ENCODE data around the gene ST6GALNAC6. TPM values are rescaled to one million over a fixed set of nuclear protein-coding genes. Genes with fewer than 3 reads are reported as not detected.
A peak's percentile ranks its signal among the peaks of the same experiment; 100 is the strongest.

Gene ST6GALNAC6
- total RNA-seq, 1 donor from 2014 or later: 26.1 TPM

DNA sequence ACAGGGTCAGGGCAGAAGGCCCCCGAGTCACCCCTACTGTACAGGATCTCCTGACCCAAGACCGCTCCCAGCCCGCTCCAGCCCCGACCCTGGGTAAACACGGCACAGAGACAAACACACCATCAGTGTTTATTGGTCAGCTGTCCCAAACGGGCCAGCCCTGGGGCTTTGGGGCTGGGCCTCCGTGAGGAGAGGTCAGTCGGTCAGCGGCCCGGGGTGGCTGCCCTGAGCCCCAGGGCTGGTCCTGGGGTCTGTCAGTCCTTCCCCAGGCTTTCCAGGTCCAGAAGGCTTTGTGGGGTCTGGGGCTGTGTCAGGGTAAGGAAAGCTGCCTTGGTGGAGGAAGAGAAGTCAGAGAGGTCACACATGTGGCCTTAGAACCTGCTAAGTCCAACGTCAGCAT is 35.6 kb upstream of the ST6GALNAC6 start:
- H3K4me3 Mint-ChIP-seq (ENCODE audit: unreplicated experiment): no peak overlapping the region
- peaks cover 10% of the 10 kb centered on the region for H3K9me3 Mint-ChIP-seq (ENCODE audit: unreplicated experiment)
- peaks cover 17% of the 10 kb centered on the region for H3K4me1 Mint-ChIP-seq (ENCODE audit: low read depth, unreplicated experiment)
- TF ChIP-seq, protein P1, sequence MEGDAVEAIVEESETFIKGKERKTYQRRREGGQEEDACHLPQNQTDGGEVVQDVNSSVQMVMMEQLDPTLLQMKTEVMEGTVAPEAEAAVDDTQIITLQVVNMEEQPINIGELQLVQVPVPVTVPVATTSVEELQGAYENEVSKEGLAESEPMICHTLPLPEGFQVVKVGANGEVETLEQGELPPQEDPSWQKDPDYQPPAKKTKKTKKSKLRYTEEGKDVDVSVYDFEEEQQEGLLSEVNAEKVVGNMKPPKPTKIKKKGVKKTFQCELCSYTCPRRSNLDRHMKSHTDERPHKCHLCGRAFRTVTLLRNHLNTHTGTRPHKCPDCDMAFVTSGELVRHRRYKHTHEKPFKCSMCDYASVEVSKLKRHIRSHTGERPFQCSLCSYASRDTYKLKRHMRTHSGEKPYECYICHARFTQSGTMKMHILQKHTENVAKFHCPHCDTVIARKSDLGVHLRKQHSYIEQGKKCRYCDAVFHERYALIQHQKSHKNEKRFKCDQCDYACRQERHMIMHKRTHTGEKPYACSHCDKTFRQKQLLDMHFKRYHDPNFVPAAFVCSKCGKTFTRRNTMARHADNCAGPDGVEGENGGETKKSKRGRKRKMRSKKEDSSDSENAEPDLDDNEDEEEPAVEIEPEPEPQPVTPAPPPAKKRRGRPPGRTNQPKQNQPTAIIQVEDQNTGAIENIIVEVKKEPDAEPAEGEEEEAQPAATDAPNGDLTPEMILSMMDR (IDR thresholded peaks at IDR 0.05; ENCODE audit: partially characterized antibody, unreplicated experiment): no peak
- no peak overlapping the region for H3K27ac Mint-ChIP-seq (ENCODE audit: unreplicated experiment)
- H3K36me3 Mint-ChIP-seq (ENCODE audit: unreplicated experiment): no peaks in the 10 kb centered on the region
- no peak for DNase-seq
- H3K27me3 Mint-ChIP-seq (ENCODE audit: unreplicated experiment): peaks cover 20% of the 10 kb centered on the region

DNA sequence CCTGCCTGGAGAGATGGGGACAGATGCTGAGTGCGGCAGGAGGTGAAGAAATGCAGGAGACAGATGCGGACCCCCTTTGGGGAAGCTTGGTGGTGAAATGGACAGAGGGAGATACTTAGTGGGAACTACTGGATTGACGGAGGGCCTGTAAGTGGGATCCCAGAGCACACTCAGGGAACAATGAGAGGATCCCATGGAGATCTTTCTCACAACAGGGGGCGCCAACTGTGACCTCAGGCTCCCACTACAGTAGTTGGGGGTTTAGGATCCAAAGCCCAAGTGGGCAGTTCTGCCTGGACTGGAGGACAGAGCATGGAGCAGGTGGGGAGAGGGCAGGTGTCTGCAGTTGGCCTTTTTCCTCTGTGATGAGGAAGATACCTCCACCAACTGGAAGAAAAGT is 34.8 kb upstream of the ST6GALNAC6 start:
- Mint-ChIP-seq H3K9me3 (ENCODE audit: unreplicated experiment) (peaks cover 10% of the 10 kb centered on the region), H3K4me1 (ENCODE audit: low read depth, unreplicated experiment) (peaks cover 17% of the 10 kb centered on the region), H3K27ac (ENCODE audit: unreplicated experiment) (peak overlapping the region; percentile 48), H3K27me3 (ENCODE audit: unreplicated experiment) (peaks cover 22% of the 10 kb centered on the region), H3K36me3 (ENCODE audit: unreplicated experiment) (no peaks in the 10 kb centered on the region), H3K4me3 (ENCODE audit: unreplicated experiment) (no peak overlapping the region)
- DNase-seq: no peak
- TF ChIP-seq, protein P1 (IDR thresholded peaks at IDR 0.05; ENCODE audit: partially characterized antibody, unreplicated experiment): no peak

DNA sequence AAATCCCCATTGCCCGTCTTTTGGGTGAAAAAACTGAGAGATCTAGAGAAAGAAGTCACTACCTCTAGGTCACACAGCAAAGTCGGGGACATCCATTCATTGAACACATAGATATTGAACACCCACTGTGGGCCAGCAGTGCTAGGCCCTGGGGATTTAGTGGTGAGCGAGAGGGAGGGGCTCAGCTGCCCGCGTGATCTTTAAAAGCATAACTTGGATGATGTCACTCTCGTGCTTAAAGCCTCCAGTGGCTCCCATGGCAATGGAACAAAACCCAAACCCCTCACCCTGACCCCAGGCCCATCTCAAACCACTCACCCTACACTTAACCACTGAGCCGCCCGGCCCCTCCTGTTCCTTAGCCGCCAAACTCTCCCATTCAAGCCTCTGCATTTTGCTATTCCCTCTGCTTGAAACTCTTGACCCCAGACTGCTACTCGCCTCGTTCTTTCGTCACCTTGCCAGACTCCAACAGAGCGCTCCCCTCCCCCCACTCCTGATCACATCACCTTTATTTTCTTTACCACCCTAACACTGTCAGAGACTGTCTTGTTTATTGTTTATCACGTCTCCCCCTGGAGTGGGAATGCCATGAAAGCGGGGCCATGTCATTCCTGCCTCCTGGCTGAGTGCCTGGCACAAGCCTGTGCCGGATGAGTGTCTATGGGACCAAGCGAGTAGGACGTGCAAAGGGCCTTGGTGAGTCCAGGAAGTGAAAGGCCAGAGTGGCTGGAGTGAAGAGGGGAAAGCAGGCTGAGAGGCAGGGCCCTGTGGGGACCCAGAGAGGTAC is 31.9 kb upstream of the ST6GALNAC6 start:
- peaks cover 20% of the 10 kb centered on the region for H3K27me3 Mint-ChIP-seq (ENCODE audit: unreplicated experiment)
- H3K27ac Mint-ChIP-seq (ENCODE audit: unreplicated experiment): peak overlapping the region; percentile 92
- peak overlapping the region; percentile 90 for H3K4me3 Mint-ChIP-seq (ENCODE audit: unreplicated experiment)
- TF ChIP-seq, protein P1 (IDR thresholded peaks at IDR 0.05; ENCODE audit: partially characterized antibody, unreplicated experiment): no peak
- peaks cover 14% of the 10 kb centered on the region for H3K4me1 Mint-ChIP-seq (ENCODE audit: low read depth, unreplicated experiment)
- no peaks in the 10 kb centered on the region for H3K36me3 Mint-ChIP-seq (ENCODE audit: unreplicated experiment)
- peaks cover 8% of the 10 kb centered on the region for H3K9me3 Mint-ChIP-seq (ENCODE audit: unreplicated experiment)
- peak; percentile 65 for DNase-seq

DNA sequence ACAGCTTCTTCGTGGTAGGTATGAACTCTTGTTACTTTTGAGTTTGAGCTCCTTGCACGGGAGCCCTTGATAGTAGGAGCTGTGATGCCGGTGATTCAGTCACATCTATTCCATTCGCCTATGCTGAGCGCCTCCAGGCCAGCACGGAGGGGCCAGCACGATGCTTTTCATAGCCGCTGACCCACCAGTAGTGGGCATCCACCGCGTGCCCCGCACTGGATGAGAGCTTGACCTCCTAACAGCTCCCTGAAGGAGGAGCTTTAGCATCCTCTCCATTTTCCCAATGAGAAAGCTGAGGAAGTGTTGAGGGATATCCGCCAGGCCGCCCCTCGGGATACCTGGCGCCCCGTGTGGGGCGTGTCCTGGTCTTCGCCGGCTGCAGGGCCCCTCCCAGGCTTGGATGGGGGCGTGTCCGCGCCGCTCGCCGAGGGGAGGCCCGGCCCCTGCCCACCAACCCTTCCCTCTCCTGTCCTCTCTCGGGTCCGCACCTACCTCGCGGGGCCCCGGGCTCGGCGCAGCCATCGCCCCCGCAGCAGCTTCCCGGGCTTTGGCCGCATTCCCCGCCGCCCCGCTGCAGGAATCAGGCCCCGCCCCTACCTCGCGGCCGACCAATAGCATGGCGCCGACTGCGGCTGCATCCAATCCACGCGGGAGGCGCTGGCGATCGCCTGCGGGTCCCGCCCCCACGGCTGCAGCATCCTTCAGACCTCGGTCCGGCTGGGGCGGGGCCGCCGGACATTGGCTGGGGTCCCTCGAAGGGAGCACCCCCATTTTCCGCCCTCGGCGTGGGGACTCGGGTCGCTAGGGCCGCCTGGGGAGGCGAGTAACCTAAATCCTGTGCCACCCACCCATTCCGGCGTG is 31.1 kb upstream of the ST6GALNAC6 start, which contains the start of gene PIP5KL1:
TSS of gene PIP5KL1 (minus strand) at position 547 of the 861 bp plus-strand sequence. CDS start at position 522, 25 bp downstream.
- H3K36me3 Mint-ChIP-seq (ENCODE audit: unreplicated experiment): no peaks in the 10 kb centered on the region
- H3K27ac Mint-ChIP-seq (ENCODE audit: unreplicated experiment): peak within 1 kb of the TSS; percentile 92
- DNase-seq: peak; percentile 94
- peaks cover 20% of the 10 kb centered on the region for H3K27me3 Mint-ChIP-seq (ENCODE audit: unreplicated experiment)
- peaks cover 7% of the 10 kb centered on the region for H3K9me3 Mint-ChIP-seq (ENCODE audit: unreplicated experiment)
- peaks cover 11% of the 10 kb centered on the region for H3K4me1 Mint-ChIP-seq (ENCODE audit: low read depth, unreplicated experiment)
- TF ChIP-seq, protein P1 (IDR thresholded peaks at IDR 0.05; ENCODE audit: partially characterized antibody, unreplicated experiment): no peak
- H3K4me3 Mint-ChIP-seq (ENCODE audit: unreplicated experiment): peak within 1 kb of the TSS; percentile 90

Measured in glutamatergic neuron (in vitro differentiated cells).